Liver (tissue), 9 donors: ENCODE data around the gene PITPNM3. TPM values are rescaled to one million over a fixed set of nuclear protein-coding genes. Genes with fewer than 3 reads are reported as not detected.

ENCODE experiments used
- DNase-seq: peaks from one replicate; pipeline ENCODE4 v3.0.0-alpha.2; 2017; ENCODE audit warnings: low spot score
- H3K27ac ChIP-seq, 2 donors: one replicate each; pipeline ENCODE4 v1.7.0; 2013; ENCODE audit warnings: inconsistent platforms in 2 of 2, low read length in 2 of 2, control low read depth in 1 of 2, low read depth in 1 of 2, mild to moderate bottlenecking in 1 of 2
- H3K27me3 ChIP-seq, 4 donors: one replicate each; pipeline versions ENCODE4 v1.6.1 to v1.7.0; 2013; ENCODE audit warnings: low read length in 3 of 4, inconsistent platforms in 1 of 4, mild to moderate bottlenecking in 1 of 4, moderate library complexity in 1 of 4; ENCODE audit not compliant: control insufficient read depth in 4 of 4, insufficient read depth in 4 of 4
- H3K36me3 ChIP-seq, 4 donors: one replicate each; pipeline versions ENCODE4 v1.6.1 to v1.7.0; 2013; ENCODE audit warnings: low read length in 3 of 4, mild to moderate bottlenecking in 3 of 4, low read depth in 1 of 4, moderate library complexity in 1 of 4; ENCODE audit not compliant: control insufficient read depth in 4 of 4, insufficient read depth in 3 of 4
- H3K4me1 ChIP-seq, 4 donors: one replicate each; pipeline versions ENCODE4 v1.6.1 to v1.7.0; 2013; ENCODE audit warnings: low read length in 3 of 4, mild to moderate bottlenecking in 3 of 4, moderate library complexity in 1 of 4; ENCODE audit not compliant: control insufficient read depth in 4 of 4, insufficient read depth in 4 of 4
- H3K4me3 ChIP-seq, 3 donors: one replicate each; pipeline versions ENCODE4 v1.6.1 to v1.7.0; 2013; ENCODE audit warnings: low read length in 3 of 3, control low read depth in 1 of 3, low read depth in 1 of 3, mild to moderate bottlenecking in 1 of 3
- H3K9ac ChIP-seq, 2 donors: one replicate each; pipeline ENCODE4 v1.7.0; 2013; ENCODE audit warnings: low read length in 2 of 2, mild to moderate bottlenecking in 2 of 2, moderate library complexity in 2 of 2, control low read depth in 1 of 2, low read depth in 1 of 2
- H3K9me3 ChIP-seq, 4 donors: one replicate each; pipeline versions ENCODE4 v1.6.1 to v1.7.0; 2013; ENCODE audit warnings: low read length in 3 of 4; ENCODE audit not compliant: control insufficient read depth in 4 of 4
- ATF3 ChIP-seq: IDR thresholded peaks from 2 replicates; pipeline ENCODE4 v1.6.1; 2016; ENCODE audit warnings: antibody characterized with exemption
- GABPA ChIP-seq, 2 donors: IDR thresholded peaks in 1 of 2; conservative IDR thresholded peaks in 1 of 2; 2 replicates each; pipeline ENCODE4 v1.6.1; 2016; ENCODE audit warnings: antibody characterized with exemption in 2 of 2, mild to moderate bottlenecking in 1 of 2, moderate library complexity in 1 of 2
- HNF4G ChIP-seq: IDR thresholded peaks from 2 replicates; pipeline ENCODE4 v1.6.1; 2016; ENCODE audit warnings: antibody characterized with exemption
- JUND ChIP-seq, 2 donors: IDR thresholded peaks; 2 replicates each; pipeline ENCODE4 v1.6.1; 2016; ENCODE audit warnings: antibody characterized with exemption in 2 of 2
- RAD21 ChIP-seq, 2 donors: IDR thresholded peaks; 2 replicates each; pipeline ENCODE4 v1.6.1; 2016; ENCODE audit warnings: antibody characterized with exemption in 2 of 2, mild to moderate bottlenecking in 2 of 2
- REST ChIP-seq: IDR thresholded peaks from 2 replicates; pipeline ENCODE4 v1.6.1; 2016; ENCODE audit warnings: antibody characterized with exemption, mild to moderate bottlenecking
- SP1 ChIP-seq: IDR thresholded peaks from 2 replicates; pipeline ENCODE4 v1.6.1; 2018; ENCODE audit warnings: antibody characterized with exemption, mild to moderate bottlenecking
- TAF1 ChIP-seq: conservative IDR thresholded peaks from 2 replicates; pipeline ENCODE4 v1.6.1; 2016; ENCODE audit warnings: antibody characterized with exemption, mild to moderate bottlenecking
- ZBTB33 ChIP-seq: IDR thresholded peaks from 2 replicates; pipeline ENCODE4 v1.6.1; 2016; ENCODE audit warnings: antibody characterized with exemption
- WGBS: extraction: QIAGEN DNeasy Blood & Tissue Kit; methylation state at CpG from one replicate; pipeline ENCODE4 v1.1.7; 2013; 5-methylcytosine and 5-hydroxymethylcytosine counted together
- polyA plus RNA-seq, 2 donors: library from polyadenylated mRNA; stranded (reverse) in 1 of 2; unstranded in 1 of 2; fragments of 200-250 nt in 1 of 2; fragments of >200 nt in 1 of 2; fragmentation: Nextera tagmentation in 1 of 2; extraction: Ambion mirVana in 1 of 2; gene quantifications; one replicate each; pipeline versions ENCODE4 v1.2.1 to v1.2.3, GENCODE V29; 2013 to 2015
- total RNA-seq, 2 donors: library from RNA; depleted of rRNA; stranded (reverse); fragments of >200 nt; gene quantifications; one replicate each; pipeline ENCODE4 v1.2.3, GENCODE V29; 2014
- donor health status: healthy.
- donor health status: healthy.
- donor health status: healthy.
- donor health status: healthy.
- donor health status: healthy.

Gene PITPNM3
- total and polyA plus RNA-seq, 4 donors, result 1.5 to 5.0 (median 1.8) TPM

- Histone ChIP-seq H3K9me3 (no peaks in the 10 kb centered on the region), H3K27ac (no peak overlapping the region), H3K4me1 (no peaks in the 10 kb centered on the region), H3K36me3 (peaks cover 0 to 12% (median 6%) of the 10 kb centered on the region in 4 donors), H3K27me3 (no peaks in the 10 kb centered on the region), H3K4me3 (no peak overlapping the region), H3K9ac (no peak overlapping the region)
- TF ChIP-seq REST (no peak), GABPA (IDR thresholded peaks at IDR 0.05 in 1 of 2, conservative IDR thresholded peaks at IDR 0.05 in 1 of 2) (no peak), JUND (IDR thresholded peaks at IDR 0.05) (no peak)
- WGBS, result 84% methylated on average over 9 of the region's 9 CpGs
- DNase-seq, result no peak
Measured at GRCh38 chr17:6580625-6581024, 24.3 kb upstream of the PITPNM3 start.

GRCh38 chr17:6578491-6578890 is 22.1 kb upstream of the PITPNM3 start:
- no peak overlapping the region for H3K4me3 ChIP-seq
- no peaks in the 10 kb centered on the region for H3K27me3 ChIP-seq
- TF ChIP-seq SP1 (no peak), GABPA (IDR thresholded peaks at IDR 0.05 in 1 of 2, conservative IDR thresholded peaks at IDR 0.05 in 1 of 2) (no peak), HNF4G (no peak), TAF1 (no peak), RAD21 (IDR thresholded peaks at IDR 0.05) (no peak), REST (no peak), ATF3 (no peak), ZBTB33 (no peak)
- 93% methylated on average over 6 of the region's 6 CpGs for WGBS
- no peaks in the 10 kb centered on the region for H3K4me1 ChIP-seq
- H3K9me3 ChIP-seq, result no peaks in the 10 kb centered on the region
- H3K36me3 ChIP-seq, result peaks cover 0 to 12% (median 5%) of the 10 kb centered on the region in 4 donors
- no peak overlapping the region for H3K27ac ChIP-seq
- no peak overlapping the region for H3K9ac ChIP-seq
- DNase-seq, result no peak
